Retina (tissue), 1 donor: ENCODE measurements around the gene LRRC74B.
"Not testable (repeated sequence)": the region's sequence is repeated elsewhere in the genome, so short reads cannot be mapped to it uniquely, and the experiment has no call there.

Experiments
- DNase-seq: peaks from one replicate; pipeline ENCODE4 v3.0.0-alpha.2; 2016

Gene LRRC74B

GRCh38 chr22:21077884-21078508 lies 32.2 kb downstream of the LRRC74B start:
- no peak for DNase-seq

- no peak for DNase-seq
Measured at GRCh38 chr22:21078916-21079315, 33.2 kb downstream of the LRRC74B start.

- no peak for DNase-seq
Measured at GRCh38 chr22:21079493-21079892, 33.7 kb downstream of the LRRC74B start.

GRCh38 chr22:21080435-21081137 lies 34.8 kb downstream of the LRRC74B start:
- no peak for DNase-seq

- no peak for DNase-seq
Measured at GRCh38 chr22:21082248-21082647, 36.5 kb downstream of the LRRC74B start.

GRCh38 chr22:21087119-21087518 lies 41.4 kb downstream of the LRRC74B start:
- DNase-seq: no peak

GRCh38 chr22:21087926-21088325 lies 42.2 kb downstream of the LRRC74B start:
- DNase-seq: not testable (repeated sequence)

GRCh38 chr22:21091220-21091619 lies 45.5 kb downstream of the LRRC74B start:
- not testable (repeated sequence) for DNase-seq

- no peak for DNase-seq
Measured at GRCh38 chr22:21092797-21093554, 47.2 kb downstream of the LRRC74B start.

- not testable (repeated sequence) for DNase-seq
Measured at GRCh38 chr22:21093555-21094137, 47.9 kb downstream of the LRRC74B start.

- no peak for DNase-seq
Measured at GRCh38 chr22:21094911-21095772, 49.4 kb downstream of the LRRC74B start.

GRCh38 chr22:21095773-21096107 lies 50.0 kb downstream of the LRRC74B start:
- no peak for DNase-seq

- DNase-seq: not testable (repeated sequence)
Measured at GRCh38 chr22:21096878-21097277, 51.1 kb downstream of the LRRC74B start.

GRCh38 chr22:21098099-21098671 lies 52.4 kb downstream of the LRRC74B start:
- no peak for DNase-seq

- no peak for DNase-seq
Measured at GRCh38 chr22:21099578-21099977, 53.8 kb downstream of the LRRC74B start.

- no peak for DNase-seq
Measured at GRCh38 chr22:21100149-21101032, 54.6 kb downstream of the LRRC74B start.

- no peak for DNase-seq
Measured at GRCh38 chr22:21101877-21102638, 56.3 kb downstream of the LRRC74B start.

GRCh38 chr22:21102659-21103267 lies 57.0 kb downstream of the LRRC74B start:
- peak; percentile 93 for DNase-seq

- DNase-seq: no peak
Measured at GRCh38 chr22:21103633-21104032, 57.9 kb downstream of the LRRC74B start.

GRCh38 chr22:21104126-21104691 lies 58.5 kb downstream of the LRRC74B start:
- DNase-seq: no peak
